ENCODE results near the gene TUFT1.

TUFT1 gene

GRCh38 chr1:151581921-151582320 is 41.8 kb downstream of the TUFT1 start:
- Histone ChIP-seq H3K4me3 (ENCODE audit: low read depth, low read length) (no peak overlapping the region), H3K27me3 (replicated peaks) (no peaks in the 10 kb centered on the region), H3K36me3 (replicated peaks) (no peaks in the 10 kb centered on the region), H3K27ac (no peak overlapping the region)
- no peak for DNase-seq
- TF ChIP-seq CTCF (IDR thresholded peaks at IDR 0.05; ENCODE audit: low read depth, low read length, missing control alignments), result no peak
- in situ Hi-C loops (cut with HindIII; ENCODE audit: low pct_ligation_motif_present, low sequenced_read_pairs), result no loop called here

- no peaks in the 10 kb centered on the region for H3K36me3 ChIP-seq (replicated peaks)
- H3K27me3 ChIP-seq (replicated peaks), result no peaks in the 10 kb centered on the region
- no peak overlapping the region for H3K4me3 ChIP-seq (ENCODE audit: low read depth, low read length)
- H3K27ac ChIP-seq, result no peak overlapping the region
- in situ Hi-C loops (cut with HindIII; ENCODE audit: low pct_ligation_motif_present, low sequenced_read_pairs), result no loop called here
- no peak for TF ChIP-seq CTCF (IDR thresholded peaks at IDR 0.05; ENCODE audit: low read depth, low read length, missing control alignments)
- no peak for DNase-seq
Observed at GRCh38 chr1:151583796-151584195, 43.7 kb downstream of the TUFT1 start.

GRCh38 chr1:151584278-151584677 is 44.2 kb downstream of the TUFT1 start:
- Histone ChIP-seq H3K27me3 (replicated peaks) (no peaks in the 10 kb centered on the region), H3K27ac (no peak overlapping the region), H3K36me3 (replicated peaks) (no peaks in the 10 kb centered on the region), H3K4me3 (ENCODE audit: low read depth, low read length) (no peak overlapping the region)
- no peak for DNase-seq
- in situ Hi-C loops (cut with HindIII; ENCODE audit: low pct_ligation_motif_present, low sequenced_read_pairs), result no loop called here
- TF ChIP-seq CTCF (IDR thresholded peaks at IDR 0.05; ENCODE audit: low read depth, low read length, missing control alignments), result no peak

- DNase-seq, result no peak
- in situ Hi-C loops (cut with HindIII; ENCODE audit: low pct_ligation_motif_present, low sequenced_read_pairs), result no loop called here
- H3K27me3 ChIP-seq (replicated peaks), result no peaks in the 10 kb centered on the region
- no peak overlapping the region for H3K27ac ChIP-seq
- H3K4me3 ChIP-seq (ENCODE audit: low read depth, low read length), result no peak overlapping the region
- no peaks in the 10 kb centered on the region for H3K36me3 ChIP-seq (replicated peaks)
- TF ChIP-seq CTCF (IDR thresholded peaks at IDR 0.05; ENCODE audit: low read depth, low read length, missing control alignments), result no peak
Observed at GRCh38 chr1:151584780-151585179, 44.7 kb downstream of the TUFT1 start.

GRCh38 chr1:151585622-151586021 is 45.5 kb downstream of the TUFT1 start:
- TF ChIP-seq CTCF (IDR thresholded peaks at IDR 0.05; ENCODE audit: low read depth, low read length, missing control alignments), result no peak
- DNase-seq, result no peak
- Histone ChIP-seq H3K36me3 (replicated peaks) (no peaks in the 10 kb centered on the region), H3K27me3 (replicated peaks) (no peaks in the 10 kb centered on the region), H3K27ac (no peak overlapping the region), H3K4me3 (ENCODE audit: low read depth, low read length) (no peak overlapping the region)
- in situ Hi-C loops (cut with HindIII; ENCODE audit: low pct_ligation_motif_present, low sequenced_read_pairs), result no loop called here

GRCh38 chr1:151590961-151591360 is 50.9 kb downstream of the TUFT1 start:
- DNase-seq, result no peak
- Histone ChIP-seq H3K27me3 (replicated peaks) (no peaks in the 10 kb centered on the region), H3K4me3 (ENCODE audit: low read depth, low read length) (no peak overlapping the region), H3K36me3 (replicated peaks) (no peaks in the 10 kb centered on the region), H3K27ac (no peak overlapping the region)
- in situ Hi-C loops (cut with HindIII; ENCODE audit: low pct_ligation_motif_present, low sequenced_read_pairs), result no loop called here
- TF ChIP-seq CTCF (IDR thresholded peaks at IDR 0.05; ENCODE audit: low read depth, low read length, missing control alignments), result no peak
